A673 (cell line): ENCODE measurements around the gene RIC8B. TPM values are rescaled to one million over a fixed set of nuclear protein-coding genes. Genes with fewer than 3 reads are reported as not detected.

ENCODE experiments used
- BruUV-seq: library from RNA; stranded (reverse); fragments of 400-500 nt; replicated peaks from 2 replicates; lab custom pipeline; 2021; lab: Mats Ljungman, UMichigan
- CTCF ChIA-PET: fragments of 300-600 bp; sonication (Branson Sonifier 250); formaldehyde crosslinking; loops from one replicate; lab custom pipeline; 2022; ENCODE audit warnings: antibody characterized with exemption; lab: Charles Lee
- POLR2A ChIA-PET: fragments of 300-600 bp; sonication (Branson Sonifier 250); formaldehyde crosslinking; loops from one replicate; lab custom pipeline; 2022; ENCODE audit warnings: antibody characterized with exemption; ENCODE audit not compliant: low non-redundant PET; lab: Charles Lee
- DNase-seq: peaks from one replicate; pipeline ENCODE4 v3.0.0-alpha.2; 2015; ENCODE audit warnings: low spot score
- H3K27ac ChIP-seq: fragments of 200-600 bp; sonication (generic); 2 replicates; pipeline ENCODE4 v1.5.1; 2016; ENCODE audit warnings: mixed run types, low read depth, mild to moderate bottlenecking, mixed read lengths, antibody characterized with exemption, low read length; ENCODE audit not compliant: poor library complexity, severe bottlenecking
- H3K27me3 ChIP-seq: fragments of 200-600 bp; sonication (generic); replicated peaks from 2 replicates; pipeline ENCODE4 v1.6.1; 2017; ENCODE audit warnings: mixed run types, low read depth, mild to moderate bottlenecking, mixed read lengths, antibody characterized with exemption, low read length; ENCODE audit not compliant: insufficient read depth, poor library complexity
- H3K36me3 ChIP-seq: fragments of 200-600 bp; sonication (generic); 2 replicates; pipeline ENCODE4 v1.6.1; 2016; ENCODE audit warnings: mixed run types, mild to moderate bottlenecking, mixed read lengths, antibody characterized with exemption, low read length; ENCODE audit not compliant: insufficient read depth, poor library complexity, severe bottlenecking
- H3K4me1 ChIP-seq: fragments of 200-600 bp; sonication (generic); 2 replicates; pipeline ENCODE4 v1.6.1; 2017; ENCODE audit warnings: mixed run types, mild to moderate bottlenecking, mixed read lengths, antibody characterized with exemption, low read length; ENCODE audit not compliant: insufficient read depth, poor library complexity, severe bottlenecking
- H3K4me3 ChIP-seq: fragments of 200-600 bp; sonication (generic); 2 replicates; pipeline ENCODE4 v1.5.1; 2016; ENCODE audit warnings: low read depth, mixed run types, mild to moderate bottlenecking, mixed read lengths, low read length; ENCODE audit not compliant: poor library complexity, severe bottlenecking
- H3K9me3 ChIP-seq: fragments of 200-600 bp; sonication (generic); 2 replicates; pipeline ENCODE4 v1.6.1; 2016; ENCODE audit warnings: mixed run types, low read depth, mild to moderate bottlenecking, mixed read lengths, antibody characterized with exemption, low read length; ENCODE audit not compliant: poor library complexity, severe bottlenecking
- CTCF ChIP-seq: fragments of 300-800, 200-600 bp; sonication (generic); conservative IDR thresholded peaks from 2 replicates; pipeline ENCODE4 v1.5.1; 2017; ENCODE audit warnings: low read depth, mild to moderate bottlenecking, antibody characterized with exemption, low read length, moderate library complexity, mixed read lengths
- EZH2 ChIP-seq: fragments of 200-600 bp; sonication (generic); IDR thresholded peaks from 2 replicates; pipeline ENCODE4 v1.6.1; 2017; ENCODE audit warnings: borderline replicate concordance, low read depth, mild to moderate bottlenecking, mixed read lengths, antibody characterized with exemption, low read length; ENCODE audit not compliant: poor library complexity, severe bottlenecking
- intact Hi-C: fragments of 100-400 bp; cut with micrococcal nuclease; formaldehyde crosslinking; loops from one replicate; pipeline ENCODE4 v1.10.0; 2022; ENCODE audit not compliant: unreplicated experiment
- total RNA-seq: library from RNA; stranded (reverse); gene quantifications from 2 replicates; pipeline ENCODE4 v1.2.3, GENCODE V29; 2021

The RIC8B gene
- total RNA-seq, 1 experiment from 2014 or later: 21.3 TPM

GRCh38 chr12:106889950-106890626 lies 115.6 kb downstream of the RIC8B start:
- intact Hi-C loops: no loop called here
- Histone ChIP-seq H3K36me3 (peaks cover 14% of the 10 kb centered on the region), H3K27me3 (no peaks in the 10 kb centered on the region), H3K4me3 (no peak overlapping the region), H3K27ac (no peak overlapping the region), H3K9me3 (no peaks in the 10 kb centered on the region), H3K4me1 (peaks cover 4% of the 10 kb centered on the region)
- ChIA-PET POLR2A (no interaction called here), CTCF (no interaction called here)
- no TSS peak for BruUV-seq
- no peak for DNase-seq
- TF ChIP-seq CTCF (no peak), EZH2 (no peak)

GRCh38 chr12:106892075-106892474 lies 117.6 kb downstream of the RIC8B start:
- Histone ChIP-seq H3K9me3 (no peaks in the 10 kb centered on the region), H3K4me3 (no peak overlapping the region), H3K27ac (no peak overlapping the region), H3K4me1 (no peaks in the 10 kb centered on the region), H3K27me3 (no peaks in the 10 kb centered on the region), H3K36me3 (peaks cover 7% of the 10 kb centered on the region)
- intact Hi-C loops: no loop called here
- no peak for TF ChIP-seq CTCF
- TF ChIP-seq EZH2: no peak
- ChIA-PET CTCF (no interaction called here), POLR2A (no interaction called here)
- BruUV-seq: no TSS peak
- DNase-seq: no peak

GRCh38 chr12:106893451-106893850 lies 119.0 kb downstream of the RIC8B start:
- Histone ChIP-seq H3K27me3 (no peaks in the 10 kb centered on the region), H3K27ac (no peak overlapping the region), H3K9me3 (no peaks in the 10 kb centered on the region), H3K4me3 (no peak overlapping the region), H3K4me1 (no peaks in the 10 kb centered on the region), H3K36me3 (no peaks in the 10 kb centered on the region)
- intact Hi-C loops: no loop called here
- no TSS peak for BruUV-seq
- no peak for TF ChIP-seq EZH2
- no peak for TF ChIP-seq CTCF
- no peak for DNase-seq
- ChIA-PET POLR2A (no interaction called here), CTCF (no interaction called here)
